ENCODE results near the gene MPST.
A peak's percentile ranks its signal among the peaks of the same experiment; 100 is the strongest.

MPST gene

GRCh38 chr22:37014415-37014806 is 5.1 kb upstream of the MPST start:
- TF ChIP-seq CTCF (conservative IDR thresholded peaks at IDR 0.05; ENCODE audit: low read length) = no peak
- no peak for TF ChIP-seq EZH2phosphoT487 (IDR thresholded peaks at IDR 0.05; ENCODE audit: borderline replicate concordance)
- Histone ChIP-seq H3K27me3 (ENCODE audit: insufficient read depth, low read length, poor library complexity, severe bottlenecking) (no peaks in the 10 kb centered on the region), H4K20me1 (ENCODE audit: insufficient read depth, low read length, poor library complexity, severe bottlenecking) (peaks cover 25% of the 10 kb centered on the region), H2AFZ (ENCODE audit: low read length) (no peak overlapping the region), H3K4me3 (ENCODE audit: low read length, poor library complexity, severe bottlenecking) (no peak overlapping the region), H3K4me2 (ENCODE audit: low read depth, low read length, poor library complexity, severe bottlenecking) (no peak overlapping the region), H3K9ac (ENCODE audit: low read depth, low read length, poor library complexity, severe bottlenecking) (no peak overlapping the region), H3K4me1 (ENCODE audit: insufficient read depth, low read length, poor library complexity, severe bottlenecking) (peaks cover 30% of the 10 kb centered on the region), H3K9me2 (replicated peaks; ENCODE audit: low read depth, low read length) (no peaks in the 10 kb centered on the region), H3F3A (ENCODE audit: low read depth) (no peaks in the 10 kb centered on the region), H3K36me3 (ENCODE audit: insufficient read depth, low read length) (no peaks in the 10 kb centered on the region), H3K79me2 (ENCODE audit: insufficient read depth, low read length) (peaks cover 33% of the 10 kb centered on the region), H3K9me3 (ENCODE audit: insufficient read depth, low read depth, low read length) (no peaks in the 10 kb centered on the region)

GRCh38 chr22:37014835-37015586 is 4.5 kb upstream of the MPST start:
- H3K4me3 ChIP-seq (ENCODE audit: low read length, poor library complexity, severe bottlenecking) = no peak overlapping the region
- no peak overlapping the region for H2AFZ ChIP-seq (ENCODE audit: low read length)
- peaks cover 25% of the 10 kb centered on the region for H4K20me1 ChIP-seq (ENCODE audit: insufficient read depth, low read length, poor library complexity, severe bottlenecking)
- H3K9me2 ChIP-seq (replicated peaks; ENCODE audit: low read depth, low read length) = no peaks in the 10 kb centered on the region
- peaks cover 4% of the 10 kb centered on the region for H3K27me3 ChIP-seq (ENCODE audit: insufficient read depth, low read length, poor library complexity, severe bottlenecking)
- TF ChIP-seq EZH2phosphoT487 (IDR thresholded peaks at IDR 0.05; ENCODE audit: borderline replicate concordance) (no peak), CTCF (conservative IDR thresholded peaks at IDR 0.05; ENCODE audit: low read length) (no peak)
- H3K36me3 ChIP-seq (ENCODE audit: insufficient read depth, low read length) = no peaks in the 10 kb centered on the region
- no peaks in the 10 kb centered on the region for H3F3A ChIP-seq (ENCODE audit: low read depth)
- no peak overlapping the region for H3K9ac ChIP-seq (ENCODE audit: low read depth, low read length, poor library complexity, severe bottlenecking)
- H3K4me1 ChIP-seq (ENCODE audit: insufficient read depth, low read length, poor library complexity, severe bottlenecking) = peaks cover 30% of the 10 kb centered on the region
- peak overlapping the region; percentile 40 for H3K4me2 ChIP-seq (ENCODE audit: low read depth, low read length, poor library complexity, severe bottlenecking)
- peaks cover 38% of the 10 kb centered on the region for H3K79me2 ChIP-seq (ENCODE audit: insufficient read depth, low read length)
- H3K9me3 ChIP-seq (ENCODE audit: insufficient read depth, low read depth, low read length) = no peaks in the 10 kb centered on the region

- no peak for TF ChIP-seq EZH2phosphoT487 (IDR thresholded peaks at IDR 0.05; ENCODE audit: borderline replicate concordance)
- TF ChIP-seq CTCF (conservative IDR thresholded peaks at IDR 0.05; ENCODE audit: low read length) = no peak
- peaks cover 25% of the 10 kb centered on the region for H4K20me1 ChIP-seq (ENCODE audit: insufficient read depth, low read length, poor library complexity, severe bottlenecking)
- H3K36me3 ChIP-seq (ENCODE audit: insufficient read depth, low read length) = no peaks in the 10 kb centered on the region
- H3F3A ChIP-seq (ENCODE audit: low read depth) = no peaks in the 10 kb centered on the region
- no peak overlapping the region for H3K9ac ChIP-seq (ENCODE audit: low read depth, low read length, poor library complexity, severe bottlenecking)
- peak overlapping the region; percentile 40 for H3K4me2 ChIP-seq (ENCODE audit: low read depth, low read length, poor library complexity, severe bottlenecking)
- peaks cover 5% of the 10 kb centered on the region for H3K27me3 ChIP-seq (ENCODE audit: insufficient read depth, low read length, poor library complexity, severe bottlenecking)
- no peak overlapping the region for H3K4me3 ChIP-seq (ENCODE audit: low read length, poor library complexity, severe bottlenecking)
- H3K4me1 ChIP-seq (ENCODE audit: insufficient read depth, low read length, poor library complexity, severe bottlenecking) = peaks cover 30% of the 10 kb centered on the region
- H3K9me2 ChIP-seq (replicated peaks; ENCODE audit: low read depth, low read length) = no peaks in the 10 kb centered on the region
- no peak overlapping the region for H2AFZ ChIP-seq (ENCODE audit: low read length)
- peaks cover 43% of the 10 kb centered on the region for H3K79me2 ChIP-seq (ENCODE audit: insufficient read depth, low read length)
- H3K9me3 ChIP-seq (ENCODE audit: insufficient read depth, low read depth, low read length) = no peaks in the 10 kb centered on the region
Observed at GRCh38 chr22:37015587-37015878, 4.0 kb upstream of the MPST start.

Measured in Loucy (cell line).